Urinary bladder (tissue), 4 donors: ENCODE measurements around the gene LRCH2. TPM values are rescaled to one million over a fixed set of nuclear protein-coding genes. Genes with fewer than 3 reads are reported as not detected.

ENCODE experiments used
- DNase-seq: peaks from one replicate; pipeline ENCODE4 v3.0.0-alpha.2; 2015; ENCODE audit errors: extremely low spot score
- H3K27ac ChIP-seq: one replicate; pipeline ENCODE4 v1.5.1; 2013; ENCODE audit warnings: low read depth, mild to moderate bottlenecking, moderate library complexity
- H3K36me3 ChIP-seq: one replicate; pipeline ENCODE4 v1.6.1; 2013; ENCODE audit warnings: mild to moderate bottlenecking, moderate library complexity; ENCODE audit not compliant: insufficient read depth
- H3K4me1 ChIP-seq: one replicate; pipeline ENCODE4 v1.6.1; 2013; ENCODE audit warnings: mild to moderate bottlenecking, moderate library complexity; ENCODE audit not compliant: insufficient read depth
- H3K4me3 ChIP-seq: one replicate; pipeline ENCODE4 v1.5.1; 2013; ENCODE audit warnings: low read depth, low read length
- WGBS: extraction: QIAGEN DNeasy Blood & Tissue Kit; methylation state at CpG from one replicate; pipeline ENCODE4 v1.1.7; 2013; 5-methylcytosine and 5-hydroxymethylcytosine counted together
- polyA plus RNA-seq: library from polyadenylated mRNA; stranded (reverse); fragments of 200-250 nt; gene quantifications from one replicate; pipeline ENCODE4 v1.2.3, GENCODE V29; 2013
- small RNA-seq: library from RNA; depleted of rRNA; stranded (forward); fragments of <200 nt; gene quantifications from one replicate; pipeline ENCODE3, GENCODE V24; 2014
- total RNA-seq: library from RNA; depleted of rRNA; stranded (reverse); fragments of >200 nt; gene quantifications from one replicate; pipeline ENCODE4 v1.2.3, GENCODE V29; 2014
- donor health status: healthy with polysubstance abuse.
- donor health status: healthy.

LRCH2 gene
- total and polyA plus RNA-seq, 2 donors = 8.6 to 30.6 TPM

- no peak for DNase-seq
- Histone ChIP-seq H3K36me3 (no peaks in the 10 kb centered on the region), H3K27ac (no peak overlapping the region), H3K4me3 (no peak overlapping the region), H3K4me1 (no peaks in the 10 kb centered on the region)
- WGBS = 86% methylated on average over 1 of the region's 1 CpG
Observed at GRCh38 chrX:115089419-115089818, 144.5 kb downstream of the LRCH2 start.

GRCh38 chrX:115068896-115069295 is 165.0 kb downstream of the LRCH2 start:
- no peaks in the 10 kb centered on the region for H3K36me3 ChIP-seq
- WGBS = 97% methylated on average over 27 of the region's 27 CpGs
- H3K27ac ChIP-seq = no peak overlapping the region
- DNase-seq = no peak
- H3K4me3 ChIP-seq = no peak overlapping the region
- no peaks in the 10 kb centered on the region for H3K4me1 ChIP-seq

DNA sequence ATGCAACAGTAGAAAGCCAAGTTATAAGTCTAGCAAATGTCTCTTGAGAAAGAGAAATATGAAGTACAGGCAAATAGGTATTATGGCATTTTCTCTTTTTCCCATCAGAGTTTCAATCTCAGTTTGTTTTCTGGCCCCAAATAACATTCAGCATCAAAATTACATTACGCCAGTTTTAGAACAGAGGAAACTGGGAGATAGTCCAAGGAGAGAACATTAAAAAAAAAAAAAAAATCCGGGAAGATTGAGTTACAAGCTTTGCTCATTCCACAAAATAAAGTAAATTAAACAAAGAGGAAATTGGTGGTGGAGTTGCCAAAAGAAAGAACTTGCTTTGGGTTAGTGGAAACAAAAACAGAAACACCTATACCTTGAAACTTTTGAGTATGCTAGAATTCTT is 166.1 kb downstream of the LRCH2 start:
- no peak overlapping the region for H3K4me3 ChIP-seq
- H3K36me3 ChIP-seq = no peaks in the 10 kb centered on the region
- WGBS = 10% methylated on average over 2 of the region's 2 CpGs
- no peaks in the 10 kb centered on the region for H3K4me1 ChIP-seq
- no peak overlapping the region for H3K27ac ChIP-seq
- no peak for DNase-seq

- no peak overlapping the region for H3K27ac ChIP-seq
- no peak overlapping the region for H3K4me3 ChIP-seq
- no peaks in the 10 kb centered on the region for H3K4me1 ChIP-seq
- no peaks in the 10 kb centered on the region for H3K36me3 ChIP-seq
- no peak for DNase-seq
Observed at GRCh38 chrX:115065304-115065703, 168.6 kb downstream of the LRCH2 start.

Small RNA genes lying within 50 kb of the gene (small RNA-seq; reads per million reads assigned to genes)
- not detected for gene RF00019
- 34.1 reads per million, percentile 96 among the genes with 10 or more reads in this experiment for gene SNORA35B

Other genes starting within 250 kb of the LRCH2 start
- gene IL13RA2, start 216.5 kb downstream of the LRCH2 start, total RNA-seq = 3.8 TPM
- 0.67 TPM for gene IL13RA2, start 216.5 kb downstream of the LRCH2 start, polyA plus RNA-seq
- not detected for gene RBMXL3, start 44.7 kb downstream of the LRCH2 start, total RNA-seq
- not detected for gene RBMXL3, start 44.7 kb downstream of the LRCH2 start, polyA plus RNA-seq
- gene LUZP4, start 55.6 kb upstream of the LRCH2 start, total RNA-seq = not detected
- gene LUZP4, start 55.6 kb upstream of the LRCH2 start, polyA plus RNA-seq = not detected